ENCODE results near the gene DGKI.

Gene DGKI

DNA sequence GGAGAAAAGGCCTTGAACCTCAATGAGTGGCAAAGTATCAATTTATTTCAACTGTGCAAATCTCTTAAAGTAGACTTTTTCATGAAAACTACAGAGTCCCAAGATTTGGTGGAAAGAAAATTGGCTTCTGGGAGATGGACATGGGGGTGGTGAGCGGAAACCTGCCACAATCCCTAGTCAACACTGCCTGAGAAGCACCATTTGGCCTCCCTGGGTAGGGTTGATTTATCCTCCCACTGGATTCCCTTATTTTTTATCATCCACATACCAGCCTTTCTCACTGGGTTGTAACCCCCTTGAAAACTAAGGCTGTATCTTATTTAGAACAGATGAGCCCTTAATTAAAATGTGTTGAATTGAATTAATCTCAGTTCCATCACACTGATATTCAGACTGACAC, 401.5 kb downstream of the DGKI start:
- no peak for TF ChIP-seq EZH2 (IDR thresholded peaks at IDR 0.05; ENCODE audit: borderline replicate concordance, low read length)
- TF ChIP-seq, protein P1, sequence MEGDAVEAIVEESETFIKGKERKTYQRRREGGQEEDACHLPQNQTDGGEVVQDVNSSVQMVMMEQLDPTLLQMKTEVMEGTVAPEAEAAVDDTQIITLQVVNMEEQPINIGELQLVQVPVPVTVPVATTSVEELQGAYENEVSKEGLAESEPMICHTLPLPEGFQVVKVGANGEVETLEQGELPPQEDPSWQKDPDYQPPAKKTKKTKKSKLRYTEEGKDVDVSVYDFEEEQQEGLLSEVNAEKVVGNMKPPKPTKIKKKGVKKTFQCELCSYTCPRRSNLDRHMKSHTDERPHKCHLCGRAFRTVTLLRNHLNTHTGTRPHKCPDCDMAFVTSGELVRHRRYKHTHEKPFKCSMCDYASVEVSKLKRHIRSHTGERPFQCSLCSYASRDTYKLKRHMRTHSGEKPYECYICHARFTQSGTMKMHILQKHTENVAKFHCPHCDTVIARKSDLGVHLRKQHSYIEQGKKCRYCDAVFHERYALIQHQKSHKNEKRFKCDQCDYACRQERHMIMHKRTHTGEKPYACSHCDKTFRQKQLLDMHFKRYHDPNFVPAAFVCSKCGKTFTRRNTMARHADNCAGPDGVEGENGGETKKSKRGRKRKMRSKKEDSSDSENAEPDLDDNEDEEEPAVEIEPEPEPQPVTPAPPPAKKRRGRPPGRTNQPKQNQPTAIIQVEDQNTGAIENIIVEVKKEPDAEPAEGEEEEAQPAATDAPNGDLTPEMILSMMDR (IDR thresholded peaks at IDR 0.05; ENCODE audit: low read length), result no peak
- H3K79me2 ChIP-seq (ENCODE audit: insufficient read depth, low read length), result no peaks in the 10 kb centered on the region
- no peaks in the 10 kb centered on the region; the same call in 1 of the 2 replicates for H3K27me3 ChIP-seq (ENCODE audit: insufficient read depth, low read length)
- H3K27ac ChIP-seq (ENCODE audit: low read depth, low read length, poor library complexity, severe bottlenecking), result no peak overlapping the region
- no peaks in the 10 kb centered on the region for H3K36me3 ChIP-seq (ENCODE audit: insufficient read depth, low read length)
- no peaks in the 10 kb centered on the region for H3F3A ChIP-seq (ENCODE audit: insufficient read depth, low read length)
- no peak overlapping the region for H3K4me3 ChIP-seq (ENCODE audit: low read depth, low read length, poor library complexity, severe bottlenecking)
- no peaks in the 10 kb centered on the region for H3K9me2 ChIP-seq (ENCODE audit: low read depth, low read length)
- H3K9ac ChIP-seq (ENCODE audit: low read length), result no peak overlapping the region
- no peaks in the 10 kb centered on the region for H3K9me3 ChIP-seq (ENCODE audit: low read length)
- no peak overlapping the region for H3K4me2 ChIP-seq (ENCODE audit: low read length)
- no peaks in the 10 kb centered on the region for H4K20me1 ChIP-seq (ENCODE audit: insufficient read depth, low read length)
- H2AFZ ChIP-seq (ENCODE audit: low read length), result no peak overlapping the region
- no peaks in the 10 kb centered on the region for H3K4me1 ChIP-seq (ENCODE audit: insufficient read depth, low read length, severe bottlenecking)

- no peaks in the 10 kb centered on the region; the same call in 1 of the 2 replicates for H3K27me3 ChIP-seq (ENCODE audit: insufficient read depth, low read length)
Measured at GRCh38 chr7:137443616-137444015, 403.2 kb downstream of the DGKI start.

GRCh38 chr7:137441451-137441850, 405.3 kb downstream of the DGKI start:
- Histone ChIP-seq H3F3A (ENCODE audit: insufficient read depth, low read length) (no peaks in the 10 kb centered on the region), H3K9me3 (ENCODE audit: low read length) (no peaks in the 10 kb centered on the region), H3K4me2 (ENCODE audit: low read length) (no peak overlapping the region), H3K27me3 (ENCODE audit: insufficient read depth, low read length) (no peaks in the 10 kb centered on the region; the same call in 1 of the 2 replicates), H3K9ac (ENCODE audit: low read length) (no peak overlapping the region), H4K20me1 (ENCODE audit: insufficient read depth, low read length) (no peaks in the 10 kb centered on the region), H3K79me2 (ENCODE audit: insufficient read depth, low read length) (no peaks in the 10 kb centered on the region), H3K9me2 (ENCODE audit: low read depth, low read length) (no peaks in the 10 kb centered on the region), H3K4me3 (ENCODE audit: low read depth, low read length, poor library complexity, severe bottlenecking) (no peak overlapping the region), H3K27ac (ENCODE audit: low read depth, low read length, poor library complexity, severe bottlenecking) (no peak overlapping the region), H2AFZ (ENCODE audit: low read length) (no peak overlapping the region), H3K4me1 (ENCODE audit: insufficient read depth, low read length, severe bottlenecking) (no peaks in the 10 kb centered on the region), H3K36me3 (ENCODE audit: insufficient read depth, low read length) (no peaks in the 10 kb centered on the region)
- TF ChIP-seq EZH2 (IDR thresholded peaks at IDR 0.05; ENCODE audit: borderline replicate concordance, low read length), result no peak
- TF ChIP-seq, protein P1 (IDR thresholded peaks at IDR 0.05; ENCODE audit: low read length), result no peak

More at GRCh38 chr7:137443616-137444015, 403.2 kb downstream of the DGKI start:
- H3K9me2 ChIP-seq (ENCODE audit: low read depth, low read length), result no peaks in the 10 kb centered on the region
- H3K9me3 ChIP-seq (ENCODE audit: low read length), result no peaks in the 10 kb centered on the region
- H3K4me3 ChIP-seq (ENCODE audit: low read depth, low read length, poor library complexity, severe bottlenecking), result no peak overlapping the region
- no peaks in the 10 kb centered on the region for H3K79me2 ChIP-seq (ENCODE audit: insufficient read depth, low read length)
- H3K4me1 ChIP-seq (ENCODE audit: insufficient read depth, low read length, severe bottlenecking), result no peaks in the 10 kb centered on the region
- no peaks in the 10 kb centered on the region for H3F3A ChIP-seq (ENCODE audit: insufficient read depth, low read length)
- H3K36me3 ChIP-seq (ENCODE audit: insufficient read depth, low read length), result no peaks in the 10 kb centered on the region
- no peak overlapping the region for H3K27ac ChIP-seq (ENCODE audit: low read depth, low read length, poor library complexity, severe bottlenecking)
- H4K20me1 ChIP-seq (ENCODE audit: insufficient read depth, low read length), result no peaks in the 10 kb centered on the region
- no peak overlapping the region for H2AFZ ChIP-seq (ENCODE audit: low read length)
- no peak overlapping the region for H3K4me2 ChIP-seq (ENCODE audit: low read length)
- H3K9ac ChIP-seq (ENCODE audit: low read length), result no peak overlapping the region
- TF ChIP-seq, protein P1 (IDR thresholded peaks at IDR 0.05; ENCODE audit: low read length), result no peak
- no peak for TF ChIP-seq EZH2 (IDR thresholded peaks at IDR 0.05; ENCODE audit: borderline replicate concordance, low read length)
